ENCODE results near the gene TMEM80.
A peak's percentile ranks its signal among the peaks of the same experiment; 100 is the strongest.
"Not testable (repeated sequence)": the region's sequence is repeated elsewhere in the genome, so short reads cannot be mapped to it uniquely, and the experiment has no call there.

The TMEM80 gene

DNA sequence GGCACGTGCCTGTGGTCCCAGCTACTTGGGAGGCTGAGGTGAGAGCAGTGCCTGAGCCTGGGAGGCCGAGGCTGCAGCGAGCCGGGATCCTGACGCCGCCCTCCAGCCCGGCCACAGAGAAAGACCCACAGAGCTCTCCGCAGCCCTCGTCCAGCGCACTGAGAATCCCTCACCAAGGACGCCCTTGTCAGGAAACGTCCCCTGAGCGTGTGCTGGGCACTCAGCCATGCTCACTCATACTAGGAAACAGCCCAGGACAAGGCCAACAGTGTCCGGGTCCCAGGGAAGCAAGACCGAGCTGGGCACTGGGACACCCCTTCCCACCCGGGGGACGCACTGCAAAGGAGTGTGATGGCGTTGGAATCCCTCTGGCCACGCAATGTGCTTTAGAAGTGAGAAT, 15.1 kb upstream of the TMEM80 start:
- DNase-seq: no peak

DNA sequence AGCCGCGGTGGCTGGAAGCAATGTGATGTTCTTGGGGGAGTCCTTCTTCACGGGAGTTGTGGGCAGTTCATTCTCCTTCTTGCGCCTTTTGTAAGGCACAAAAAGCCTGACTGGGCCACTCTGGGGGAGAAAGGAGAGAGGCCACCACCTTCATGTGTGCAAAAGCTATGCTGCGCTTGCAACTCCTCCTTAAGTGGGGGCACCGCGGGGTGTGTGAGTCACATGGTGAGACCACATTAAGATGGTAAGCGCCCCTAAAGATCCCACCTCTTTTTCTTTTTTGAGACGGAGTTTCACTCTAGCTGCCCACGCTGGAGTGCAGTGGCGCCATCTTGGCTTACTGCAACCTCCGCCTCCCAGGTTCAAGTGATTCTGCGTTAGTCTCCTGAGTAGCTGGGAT, 14.6 kb upstream of the TMEM80 start:
- DNase-seq: no peak

DNA sequence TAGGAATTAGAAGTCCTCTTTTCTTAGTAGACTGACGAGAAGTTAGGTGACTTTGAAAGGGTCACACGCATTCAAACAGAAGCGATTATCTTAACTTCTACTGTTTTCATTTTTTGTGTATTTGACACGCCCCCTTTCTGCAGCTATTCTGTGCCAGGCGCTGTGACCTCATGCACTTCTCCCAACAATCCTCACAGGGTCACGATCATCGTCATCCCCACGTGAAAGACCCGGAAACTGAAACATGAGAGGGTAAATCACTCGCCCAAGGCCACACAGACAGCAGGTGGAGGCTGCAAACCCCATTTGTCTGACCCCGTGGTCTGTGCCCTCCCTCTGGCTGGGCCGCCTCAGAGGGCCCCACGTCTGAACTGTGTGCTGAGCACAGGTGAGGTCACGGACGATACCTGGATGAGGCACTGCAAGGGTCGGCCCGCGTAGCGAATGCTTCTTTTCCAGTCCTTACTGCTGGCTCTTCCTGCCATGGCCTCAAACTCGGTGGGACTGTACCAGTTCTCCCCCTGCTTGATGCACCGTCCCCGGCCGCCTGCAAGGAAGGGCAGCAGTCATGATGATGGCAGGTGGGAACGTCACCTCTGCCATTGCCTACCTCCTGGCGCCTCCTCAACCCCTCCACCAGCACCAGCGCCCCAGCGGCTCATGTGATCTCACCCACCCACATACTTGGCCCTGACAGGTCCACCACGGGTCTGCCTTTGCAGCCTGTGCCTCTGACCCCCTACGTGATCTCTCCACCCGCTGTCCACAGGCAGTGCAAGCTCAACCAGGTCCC, 9.0 kb upstream of the TMEM80 start:
- no peak for DNase-seq

DNA sequence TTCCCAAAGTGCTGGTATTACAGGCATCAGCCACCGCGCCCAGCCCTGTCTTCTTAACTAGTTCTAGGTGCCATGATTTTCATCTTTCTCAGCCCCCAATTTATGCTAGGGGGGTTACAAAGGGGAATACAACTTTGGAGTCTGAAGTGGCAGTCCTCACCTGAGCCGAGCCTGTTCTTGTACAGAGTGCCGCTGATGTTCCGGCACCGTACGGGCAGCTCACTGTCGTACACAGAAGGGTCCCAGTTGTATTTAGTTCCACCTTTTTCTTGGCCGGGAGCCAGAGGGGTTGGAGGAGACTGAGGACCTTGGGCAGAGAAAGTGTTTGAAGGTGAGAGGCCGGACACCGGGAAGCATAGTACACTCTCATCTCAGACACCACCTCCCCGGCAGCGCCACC, 7.9 kb upstream of the TMEM80 start:
- DNase-seq: no peak

DNA sequence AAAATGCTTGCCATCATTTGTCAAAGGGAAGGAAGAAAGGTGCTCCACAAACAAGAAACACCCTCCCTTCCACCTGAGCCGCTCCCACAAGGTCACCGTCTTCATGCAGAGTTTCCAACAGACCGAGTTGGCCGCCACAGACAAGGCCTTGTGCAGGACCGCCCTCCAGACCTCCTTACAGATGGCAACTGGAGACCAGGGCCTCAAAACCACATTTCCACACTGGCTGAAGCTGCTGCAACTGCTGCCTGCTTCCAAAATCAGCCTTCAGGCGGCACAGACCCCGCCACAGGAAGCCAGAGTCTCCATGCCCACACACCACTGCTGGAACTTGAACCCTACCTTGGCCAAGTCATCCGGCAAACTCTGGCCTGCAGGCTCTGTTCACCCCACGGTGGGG, 6.9 kb upstream of the TMEM80 start:
- DNase-seq: no peak

DNA sequence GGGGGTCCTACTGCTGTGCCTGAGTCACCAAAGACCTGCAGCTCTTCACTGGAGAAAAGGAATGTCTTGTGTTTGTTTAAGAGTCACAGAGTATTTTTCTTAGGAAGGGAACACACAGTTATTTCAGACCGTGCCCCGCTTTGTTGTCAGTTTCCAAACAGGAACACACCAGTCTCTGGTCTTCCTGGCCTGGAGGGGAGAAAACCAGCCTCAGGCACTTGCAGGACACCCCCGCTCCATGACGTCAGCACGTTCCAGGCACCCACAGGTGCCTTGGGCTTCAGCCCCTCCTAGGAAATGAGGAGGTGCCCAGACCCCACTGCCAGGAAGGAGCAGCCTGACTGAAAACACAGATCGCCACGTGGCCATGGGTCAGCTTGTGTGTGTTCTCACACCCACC, 6.0 kb upstream of the TMEM80 start:
- DNase-seq: no peak

DNA sequence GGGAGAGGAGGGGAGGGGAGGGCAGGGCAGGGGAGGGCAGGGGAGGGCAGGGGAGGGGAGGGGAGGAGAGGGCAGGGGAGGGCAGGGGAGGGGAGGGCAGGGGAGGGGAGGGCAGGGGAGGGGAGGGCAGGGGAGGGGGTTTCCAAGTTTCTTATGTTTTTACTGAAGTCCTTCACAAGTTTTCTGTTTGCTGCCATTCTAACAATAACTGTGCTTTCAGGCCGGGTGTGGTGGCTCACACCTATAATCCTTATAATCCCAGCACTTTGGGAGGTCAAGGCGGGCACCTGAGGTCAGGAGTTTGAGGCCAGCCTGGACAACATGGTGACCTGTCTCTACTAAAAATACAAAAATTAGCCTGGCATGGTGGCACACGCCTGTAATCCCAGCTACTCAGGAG, 5.4 kb upstream of the TMEM80 start:
- not testable (repeated sequence) for DNase-seq

DNA sequence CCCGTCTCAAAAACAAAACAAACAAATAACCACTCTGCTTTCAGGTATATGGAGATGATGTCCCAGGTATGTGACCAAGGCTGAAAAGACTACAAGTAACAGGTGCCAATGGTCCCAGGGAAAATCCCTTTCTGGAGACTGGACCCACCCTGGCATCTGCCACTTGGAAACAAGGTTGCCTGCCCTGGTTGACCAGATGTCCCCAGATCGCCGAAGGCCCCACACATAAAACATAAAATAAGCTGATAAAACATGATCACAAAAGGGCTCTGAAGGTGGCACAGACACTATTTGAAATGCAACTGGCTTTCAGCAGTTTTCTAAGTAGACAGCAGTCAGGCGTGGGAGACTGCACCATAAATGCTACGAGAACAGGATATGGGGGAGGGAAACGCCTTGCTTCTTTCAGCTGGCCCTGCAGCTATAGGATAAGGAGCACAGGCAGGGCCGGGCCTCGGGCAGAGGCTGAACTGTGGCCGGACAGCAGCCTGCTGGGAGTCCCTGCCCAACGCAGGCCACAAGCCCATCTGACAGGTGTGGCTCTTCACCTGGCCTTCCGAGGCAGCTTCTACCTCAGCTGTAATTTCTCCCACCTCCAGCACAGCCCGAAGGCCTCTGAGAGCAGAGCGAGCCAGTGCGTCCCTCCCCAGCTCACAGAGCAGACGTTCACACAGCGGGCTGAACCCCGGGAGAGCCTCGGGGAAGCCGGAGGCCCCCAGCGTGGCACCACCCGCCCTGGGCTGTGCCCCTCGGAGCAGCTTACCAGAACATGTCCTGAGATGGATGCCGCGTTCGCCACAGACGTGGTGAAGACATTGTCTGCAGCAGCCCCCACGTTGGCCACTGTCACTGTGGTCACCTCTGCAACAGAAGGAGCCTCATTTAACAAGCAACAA, 4.6 kb upstream of the TMEM80 start:
- DNase-seq: no peak

DNA sequence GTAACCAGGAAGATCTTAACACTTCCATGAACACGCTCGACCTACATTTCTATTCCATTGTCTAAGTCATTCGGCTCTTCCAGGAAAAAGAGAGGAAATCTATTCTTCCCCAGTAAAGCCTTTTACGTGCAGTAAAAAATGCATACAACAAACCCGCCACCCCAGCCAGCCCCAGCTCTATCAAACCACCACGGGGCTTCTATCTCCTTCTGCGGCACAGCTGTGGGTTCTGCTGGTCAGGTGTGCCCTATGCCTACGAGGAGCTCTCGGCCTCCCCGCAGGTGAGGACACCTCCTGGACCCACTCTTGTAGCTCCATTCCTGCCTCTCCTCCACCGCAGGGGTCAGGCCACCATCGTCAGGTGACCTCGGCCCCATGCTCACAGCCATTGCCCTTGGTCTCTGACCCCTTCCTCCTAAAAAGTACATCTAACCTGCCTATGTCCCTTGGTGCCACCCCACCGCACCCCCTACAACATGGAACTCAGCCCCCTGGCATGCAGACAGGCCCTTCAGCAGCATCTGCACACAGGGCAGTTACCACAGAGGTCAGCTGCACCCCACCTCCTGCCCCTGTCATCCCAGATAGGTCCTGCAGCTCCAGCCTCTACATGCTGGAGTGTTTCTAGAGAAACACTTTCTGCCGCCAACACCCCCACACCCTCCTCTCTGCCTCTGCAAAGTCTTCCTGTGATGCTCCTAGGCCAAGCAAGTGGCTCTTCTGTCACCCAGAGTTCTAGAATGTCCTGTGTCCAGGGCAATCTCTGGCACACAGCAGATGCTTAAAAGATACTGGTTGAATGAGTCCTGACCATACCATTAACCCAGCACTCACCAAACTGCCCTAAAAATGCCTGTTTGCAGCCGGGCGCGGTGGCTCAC, 3.7 kb upstream of the TMEM80 start:
- no peak for DNase-seq

DNA sequence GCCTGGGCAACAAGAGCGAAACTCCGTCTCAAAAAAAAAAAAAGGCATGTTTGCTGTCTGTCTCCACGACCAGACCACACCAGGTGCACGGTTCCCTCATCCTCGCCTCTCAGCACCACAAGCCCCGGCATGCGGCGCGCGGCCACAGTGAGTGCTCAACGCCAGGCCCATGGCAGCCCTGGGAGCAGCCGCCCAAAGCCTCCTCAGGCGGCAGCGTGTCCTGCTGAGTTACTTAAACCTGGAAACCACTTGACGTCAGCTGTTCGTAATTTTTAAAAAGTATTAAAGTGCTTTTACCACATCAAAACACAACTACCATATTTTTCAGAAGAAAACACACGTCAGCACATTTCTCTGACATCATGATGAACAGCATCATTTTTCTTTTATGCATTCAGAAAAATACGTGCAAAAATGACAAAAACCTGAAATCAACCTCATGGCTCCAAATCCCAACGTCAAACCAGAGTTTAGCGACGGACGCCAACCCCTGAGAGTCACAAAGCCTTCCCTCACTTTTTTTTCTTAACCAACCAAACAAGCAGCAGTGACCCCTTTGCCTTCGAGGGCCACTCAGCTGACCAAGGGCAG, 2.7 kb upstream of the TMEM80 start:
- no peak for DNase-seq

DNA sequence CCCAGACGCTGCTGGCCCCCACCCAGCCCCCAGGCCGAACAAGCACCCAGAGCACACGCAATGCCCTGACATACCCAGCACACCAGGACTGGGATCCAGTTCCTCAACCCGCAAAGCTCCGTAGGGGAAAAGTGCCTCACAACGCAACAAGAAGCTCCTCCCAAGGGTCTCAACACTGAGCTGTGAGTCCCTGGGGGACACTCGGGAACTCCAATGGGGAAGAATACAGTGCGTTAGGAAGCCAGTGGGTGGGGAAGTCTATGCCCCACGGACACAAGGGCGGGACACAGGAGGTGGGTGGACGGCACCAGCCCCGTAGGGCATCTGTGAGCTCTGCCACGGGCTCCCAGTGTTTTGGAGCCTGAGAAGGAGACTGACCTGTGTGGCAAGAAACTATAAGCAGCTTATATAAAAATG, 2.2 kb upstream of the TMEM80 start:
- no peak for DNase-seq

DNA sequence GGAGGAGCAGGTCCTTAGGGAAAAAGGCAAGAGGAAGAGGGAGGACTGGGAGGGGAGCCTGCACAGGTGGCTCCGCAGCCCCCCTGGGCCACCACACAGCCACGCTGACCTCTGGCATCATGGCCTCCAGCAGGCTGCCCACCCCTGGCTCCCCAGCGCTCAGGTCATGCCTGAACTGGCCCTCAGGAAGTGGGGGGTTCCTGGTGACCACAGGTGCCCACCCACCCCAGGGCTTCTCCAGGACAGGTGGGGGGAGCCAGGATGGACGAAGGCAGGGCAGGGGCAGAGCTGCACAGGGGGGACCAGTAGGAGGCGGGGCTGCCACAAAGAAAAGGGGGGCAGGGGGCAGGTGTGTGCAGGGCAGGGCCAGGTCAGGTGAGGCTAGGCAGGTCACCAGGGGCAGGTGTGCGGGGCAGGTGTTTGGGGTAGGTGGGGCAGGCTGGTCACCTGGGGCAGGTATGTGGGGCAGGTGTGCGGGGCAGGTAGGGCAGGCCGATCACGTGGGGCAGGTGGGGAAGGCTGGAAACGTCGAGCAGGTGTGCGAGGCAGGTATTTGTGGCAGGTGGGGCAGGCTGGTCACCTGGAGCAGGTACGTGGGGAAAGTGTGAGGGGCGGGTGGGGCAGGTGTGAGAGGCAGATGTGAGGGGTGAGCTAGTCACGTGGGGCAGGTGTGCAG, 1.6 kb upstream of the TMEM80 start:
- no peak for DNase-seq

DNA sequence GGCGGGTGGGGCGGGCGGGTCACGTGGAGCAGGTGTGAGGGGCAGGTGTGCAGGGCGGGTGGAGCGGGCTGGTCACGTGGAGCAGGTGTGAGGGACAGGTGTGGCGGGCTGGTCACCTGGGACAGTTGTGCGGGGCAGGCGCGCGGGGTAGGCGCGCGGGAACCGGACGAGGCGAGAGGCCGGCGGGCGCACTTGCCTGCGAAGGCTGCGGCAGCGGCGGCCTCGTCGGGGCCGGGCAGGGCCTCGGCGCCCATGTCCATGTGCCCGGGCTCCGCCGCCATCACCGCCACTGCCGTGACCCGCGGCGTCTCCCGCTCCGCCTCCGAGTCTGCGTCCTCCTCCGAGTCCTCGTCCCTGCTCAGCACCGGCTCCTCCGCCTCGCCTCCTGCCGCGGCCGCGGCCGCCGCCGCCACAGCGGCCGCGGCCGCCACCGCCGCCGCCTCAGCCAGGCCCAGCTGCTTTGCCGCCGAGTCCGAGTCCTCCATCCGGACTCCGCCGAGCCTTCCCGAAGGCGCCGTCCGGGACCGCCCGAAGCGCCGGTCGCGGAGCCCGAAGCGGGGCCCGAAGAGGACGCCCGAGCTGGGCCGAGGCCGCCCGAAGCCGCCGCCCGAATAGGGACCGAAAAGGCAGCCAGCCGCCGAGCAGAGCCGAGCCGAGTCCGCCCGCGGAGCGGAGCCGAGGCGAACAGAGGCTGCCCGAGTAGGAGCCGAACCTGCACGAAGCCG, 891 bp upstream of the TMEM80 start, which contains the start of gene DEAF1:
Gene DEAF1, minus strand, starts transcription at position 660 of the 725 bp plus-strand sequence. Its CDS starts 175 bp downstream, at position 485.
- peak; percentile 86 for DNase-seq

DNA sequence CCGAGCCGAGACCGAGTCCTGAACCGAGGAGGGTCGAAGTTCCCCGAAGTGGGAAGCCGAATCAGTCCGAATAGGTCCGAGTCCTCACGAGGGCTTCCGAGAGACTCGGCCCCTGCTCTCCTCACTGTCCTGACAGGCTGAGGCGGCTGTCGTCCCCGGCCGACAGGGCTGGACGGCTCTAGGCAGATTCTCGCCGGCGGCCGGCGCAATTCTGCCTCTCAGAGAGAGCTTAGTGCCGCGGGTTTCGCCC, 403 bp upstream of the TMEM80 start:
- no peak for DNase-seq

DNA sequence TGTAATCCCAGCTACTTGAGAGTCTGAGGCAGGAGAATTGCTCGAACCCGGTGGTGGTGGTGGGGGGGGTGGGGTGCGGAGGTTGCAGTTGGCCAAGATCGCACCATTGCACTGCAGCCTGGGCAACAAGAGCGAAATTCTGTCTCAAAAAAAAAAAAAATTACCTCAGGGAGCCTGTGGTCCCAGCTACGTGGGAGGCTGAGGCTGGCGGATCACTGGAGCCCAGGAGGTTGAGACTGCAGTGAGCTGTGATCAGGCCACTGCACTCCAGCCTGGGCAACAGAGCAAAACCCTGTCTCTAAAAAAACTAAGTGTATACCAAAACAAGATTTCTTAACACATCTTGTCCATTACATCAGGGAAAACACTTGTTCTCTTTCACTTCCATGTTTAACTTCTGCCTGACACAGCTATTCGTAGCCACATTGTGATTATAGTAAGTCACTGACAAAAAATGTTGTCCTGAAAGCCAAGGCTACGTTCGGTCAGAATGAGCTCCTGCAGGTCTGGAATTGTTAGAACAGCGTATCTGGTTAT, 1.4 kb downstream of the TMEM80 start:
- DNase-seq: no peak

DNA sequence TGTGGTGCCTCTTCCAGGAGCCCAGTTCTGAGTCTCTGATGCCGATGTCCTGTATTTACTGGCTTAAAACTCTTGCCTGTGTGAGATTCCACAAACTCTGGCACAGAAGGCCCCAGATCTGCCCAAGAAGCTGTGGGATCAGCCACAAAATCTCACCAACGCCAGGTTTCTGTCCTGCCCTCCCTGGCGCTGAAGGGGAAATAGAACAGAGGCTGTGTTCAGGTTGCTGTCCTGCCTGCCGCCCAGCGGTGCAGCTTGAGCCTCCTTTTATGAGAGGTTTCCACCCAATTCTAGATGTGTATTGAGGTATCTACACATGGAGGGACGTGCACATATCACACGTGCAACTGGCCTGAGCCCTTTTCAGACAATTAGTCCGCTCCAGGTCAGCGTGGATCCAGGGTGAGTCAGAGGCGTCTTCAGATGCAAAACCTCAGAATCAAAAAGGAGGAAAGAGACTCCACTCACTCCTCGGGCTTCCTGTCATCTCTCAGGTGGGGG, 2.2 kb downstream of the TMEM80 start:
- peak; percentile 24 for DNase-seq

DNA sequence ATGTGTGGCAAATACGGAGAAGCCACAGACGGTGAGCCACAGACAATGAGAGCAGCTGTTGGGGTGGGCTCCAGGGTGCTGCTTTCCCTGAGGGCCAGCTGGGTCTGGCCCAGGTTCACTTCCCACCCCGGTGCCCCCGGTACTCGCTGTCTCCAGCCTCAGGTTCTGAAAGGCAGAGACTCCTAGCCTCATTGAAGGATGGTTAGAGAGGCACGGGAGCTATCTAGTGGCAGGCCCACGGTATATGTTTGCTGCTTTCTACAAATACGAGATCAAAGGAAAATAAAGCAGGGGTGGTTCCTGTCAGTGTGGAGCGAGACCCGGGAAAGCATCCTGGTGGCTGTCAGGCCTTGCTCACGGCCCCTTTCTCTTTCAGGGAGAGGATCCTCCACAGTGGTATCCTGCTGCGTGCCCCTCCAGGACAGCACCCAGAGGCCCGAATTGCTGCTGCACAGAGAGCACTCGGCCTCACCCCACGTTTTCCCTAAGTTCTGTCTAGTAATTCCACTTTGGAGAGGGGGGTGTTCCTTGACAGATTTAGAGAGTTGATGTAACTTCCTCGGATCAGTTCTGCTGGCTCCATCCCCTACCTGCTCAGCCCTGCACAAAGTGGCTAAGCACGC, 3.0 kb downstream of the TMEM80 start:
- DNase-seq: no peak

DNA sequence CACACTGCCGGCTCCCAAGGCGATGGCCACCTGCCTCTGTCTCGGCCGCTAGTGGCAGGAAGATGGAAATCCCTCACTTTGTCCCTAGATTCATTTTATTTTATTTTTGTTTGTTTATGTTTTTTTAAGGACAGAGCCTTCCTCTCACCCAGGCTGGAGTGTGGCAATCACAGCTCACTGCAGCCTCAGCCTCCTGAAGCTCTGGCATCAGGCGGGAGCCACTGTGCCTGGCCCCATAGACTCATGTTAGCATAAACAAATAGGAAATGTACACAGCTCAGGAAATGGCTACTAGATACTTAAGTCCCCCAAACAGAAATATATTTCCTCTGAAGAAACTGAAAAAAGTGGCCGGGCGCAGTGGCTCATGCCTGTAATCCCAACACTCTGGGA, 3.5 kb downstream of the TMEM80 start:
- no peak for DNase-seq

DNA sequence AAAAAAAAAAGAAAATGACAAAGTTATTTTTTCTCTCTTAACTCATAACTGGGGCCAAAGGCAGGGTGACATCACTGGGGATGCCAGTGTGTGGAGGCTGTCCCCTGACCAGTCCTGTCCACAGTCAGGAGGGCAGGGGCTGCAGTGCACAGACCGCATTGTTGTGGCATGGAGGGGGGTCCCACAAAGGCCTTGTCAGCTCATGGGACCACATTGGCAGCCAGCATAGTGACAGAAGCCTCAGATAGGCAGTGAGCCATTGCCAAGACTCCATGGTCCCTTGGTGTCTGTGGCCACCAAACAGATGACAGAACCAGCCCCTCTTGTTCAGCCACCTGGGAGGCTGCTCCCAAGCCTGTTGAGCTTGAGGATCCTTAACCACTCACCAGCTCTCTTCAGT, 4.1 kb downstream of the TMEM80 start:
- no peak for DNase-seq

DNA sequence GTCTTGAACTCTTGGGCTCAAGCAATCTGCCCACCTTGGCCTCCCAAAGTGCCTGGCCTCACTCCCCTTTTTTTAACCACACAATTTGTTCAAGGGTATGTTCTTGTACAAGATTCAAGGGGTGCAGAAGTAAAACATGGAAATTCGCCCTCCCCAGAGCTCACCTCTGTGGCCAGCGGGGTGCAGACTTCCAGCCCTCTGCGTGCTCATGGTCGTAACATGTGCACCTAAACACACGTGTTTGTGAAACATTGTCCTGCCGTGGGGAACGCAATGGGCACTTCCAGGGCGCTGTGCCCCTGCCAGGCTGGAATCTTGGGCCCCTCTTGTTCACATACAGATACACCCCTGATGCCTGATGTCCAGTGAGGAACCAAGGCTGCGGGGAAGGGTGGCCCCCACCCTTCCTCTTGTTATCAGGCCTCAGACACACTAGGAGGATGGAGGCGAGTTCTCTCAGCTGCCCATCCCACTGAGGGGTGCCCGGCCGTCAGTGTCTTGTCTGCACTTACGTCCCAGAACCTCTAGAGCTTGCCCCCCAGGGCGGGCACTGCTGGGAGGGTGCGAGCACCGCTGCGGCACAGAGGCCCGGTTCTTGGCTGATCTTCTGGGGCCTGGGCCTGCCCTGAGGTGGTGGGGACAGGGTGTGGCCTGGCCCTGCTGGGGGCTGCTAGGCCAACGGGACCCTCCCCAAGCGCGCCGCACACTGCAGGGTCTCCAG, 6.3 kb downstream of the TMEM80 start:
- DNase-seq: no peak
